ACC112 (cell line): ENCODE measurements around the gene SYPL2.

Experiments used
- H2AFZ ChIP-seq: fragments of 200-600 bp; sonication (generic); one replicate; pipeline ENCODE4 v1.6.0; 2017; ENCODE audit warnings: antibody characterized with exemption, low read length; ENCODE audit not compliant: unreplicated experiment
- H3K27ac ChIP-seq: fragments of 200-600 bp; sonication (generic); 2 replicates; pipeline ENCODE4 v1.5.1; 2014; ENCODE audit warnings: low read depth, mild to moderate bottlenecking, antibody characterized with exemption, low read length, moderate library complexity
- H3K27me3 ChIP-seq: fragments of 200-600 bp; sonication (generic); 2 replicates; pipeline ENCODE4 v1.6.1; 2014; ENCODE audit warnings: mild to moderate bottlenecking, antibody characterized with exemption, low read length, moderate library complexity, mixed read lengths; ENCODE audit not compliant: insufficient read depth
- H3K36me3 ChIP-seq: fragments of 200-600 bp; sonication (generic); 2 replicates; pipeline ENCODE4 v1.6.1; 2016; ENCODE audit warnings: mild to moderate bottlenecking, antibody characterized with exemption, low read length, moderate library complexity, mixed read lengths; ENCODE audit not compliant: insufficient read depth
- H3K4me1 ChIP-seq: fragments of 200-600 bp; sonication (generic); one replicate; pipeline ENCODE4 v1.6.1; 2016; ENCODE audit warnings: low read length, mixed read lengths; ENCODE audit not compliant: insufficient read depth, unreplicated experiment, control insufficient read depth
- H3K4me3 ChIP-seq: fragments of 200-600 bp; sonication (generic); 2 replicates; pipeline ENCODE4 v1.5.1; 2014; ENCODE audit warnings: mild to moderate bottlenecking, low read depth, low read length
- H3K79me2 ChIP-seq: fragments of 200-600 bp; sonication (generic); one replicate; pipeline ENCODE4 v1.6.0; 2016; ENCODE audit warnings: low read length; ENCODE audit not compliant: control insufficient read depth, unreplicated experiment, insufficient read depth

SYPL2 gene

DNA sequence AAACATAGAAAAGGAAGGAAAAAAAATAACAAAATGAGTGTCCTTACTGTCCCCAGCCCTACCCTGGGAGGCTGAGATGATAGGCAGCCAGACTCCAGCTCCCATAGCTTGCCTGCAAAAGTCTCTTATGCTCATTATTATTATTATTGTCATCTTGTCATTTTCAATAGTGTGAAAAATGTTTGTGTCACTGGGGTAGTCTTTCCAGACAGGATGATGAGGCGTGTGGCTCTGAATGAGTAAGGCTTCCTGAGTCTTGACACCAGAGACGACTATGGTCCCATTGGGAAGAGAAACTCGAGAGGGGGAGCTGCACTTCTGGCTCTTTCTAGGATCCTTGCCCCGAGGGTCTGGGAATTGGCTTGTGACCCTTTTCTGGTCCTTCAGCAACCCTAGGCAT is 26.4 kb downstream of the SYPL2 start:
- no peaks in the 10 kb centered on the region for H3K27me3 ChIP-seq
- no peak overlapping the region for H3K27ac ChIP-seq
- H3K4me3 ChIP-seq, result no peak overlapping the region
- H3K79me2 ChIP-seq, result peaks cover 6% of the 10 kb centered on the region
- no peak overlapping the region for H2AFZ ChIP-seq
- peaks cover 17% of the 10 kb centered on the region for H3K4me1 ChIP-seq
- H3K36me3 ChIP-seq, result no peaks in the 10 kb centered on the region

DNA sequence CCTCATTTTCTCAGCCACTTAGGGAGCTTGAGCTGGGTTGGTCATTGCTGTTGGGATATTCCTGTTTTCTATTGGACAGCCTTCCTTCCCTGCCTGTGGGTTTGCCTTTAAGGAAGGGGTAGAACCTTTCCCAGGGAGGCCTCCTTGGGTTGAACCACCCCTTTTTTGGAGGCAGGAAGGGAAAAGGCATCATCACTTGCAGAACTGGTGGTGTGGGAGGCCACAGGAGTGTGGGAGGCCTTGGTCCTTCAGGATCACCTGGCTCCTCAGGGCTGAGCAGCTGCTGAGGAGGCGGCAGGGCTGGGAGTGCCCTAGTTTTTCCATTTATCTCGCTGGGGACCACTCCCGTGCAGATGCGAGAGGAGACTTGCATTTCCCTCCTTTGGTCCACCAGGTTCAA is 26.9 kb downstream of the SYPL2 start:
- peaks cover 6% of the 10 kb centered on the region for H3K79me2 ChIP-seq
- H3K27ac ChIP-seq, result no peak overlapping the region
- no peaks in the 10 kb centered on the region for H3K27me3 ChIP-seq
- peak overlapping the region; percentile 97; the same call in 1 of the 2 replicates for H3K4me3 ChIP-seq
- H3K4me1 ChIP-seq, result peaks cover 17% of the 10 kb centered on the region
- H3K36me3 ChIP-seq, result no peaks in the 10 kb centered on the region
- H2AFZ ChIP-seq, result peak overlapping the region; percentile 78

DNA sequence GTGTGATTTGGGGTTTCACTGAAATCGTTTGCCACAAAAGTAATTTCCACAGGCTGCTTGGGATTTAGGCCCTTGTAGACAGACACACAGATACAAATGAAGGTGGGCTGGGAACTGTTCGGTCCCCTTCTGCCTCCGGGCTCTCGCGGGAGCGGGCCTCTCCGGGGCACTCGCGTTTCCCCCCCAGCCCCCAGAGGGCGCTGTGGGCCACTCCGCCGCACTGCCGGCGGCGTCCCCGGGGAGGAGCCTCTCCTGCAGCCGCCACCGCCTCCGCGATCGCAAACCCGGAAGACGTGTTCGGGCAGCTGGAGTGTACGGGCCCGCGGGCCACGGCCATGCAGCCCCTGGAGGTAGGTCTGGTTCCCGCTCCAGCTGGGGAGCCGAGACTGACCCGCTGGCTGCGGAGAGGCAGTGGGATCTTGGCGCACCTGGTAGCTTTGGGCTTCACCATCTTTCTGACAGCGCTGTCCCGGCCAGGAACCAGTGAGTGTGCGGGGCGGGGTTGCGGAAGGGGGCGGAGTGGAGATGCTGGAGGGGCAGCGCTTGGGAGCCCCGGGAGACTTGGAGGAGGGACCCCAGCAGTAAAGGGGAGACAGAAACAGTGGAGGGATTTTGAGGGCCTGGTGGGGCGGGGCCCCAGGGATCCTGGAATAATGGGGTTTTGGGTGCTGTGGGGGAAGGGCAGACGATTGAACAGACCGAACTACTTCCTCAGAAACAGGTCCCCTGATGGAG is 27.6 kb downstream of the SYPL2 start, which contains the start of gene CYB561D1:
Gene CYB561D1 (plus strand): TSS at position 290 of the 735 bp plus-strand sequence. CDS start 46 bp downstream, at position 336.
- Histone ChIP-seq H3K4me3 (peak within 1 kb of the TSS; percentile 97), H3K36me3 (no peaks in the 10 kb centered on the region), H3K27ac (peak within 1 kb of the TSS; percentile 28; the same call in 1 of the 2 replicates), H2AFZ (peak within 1 kb of the TSS; percentile 88), H3K27me3 (no peaks in the 10 kb centered on the region), H3K4me1 (peaks cover 17% of the 10 kb centered on the region), H3K79me2 (peaks cover 6% of the 10 kb centered on the region)

DNA sequence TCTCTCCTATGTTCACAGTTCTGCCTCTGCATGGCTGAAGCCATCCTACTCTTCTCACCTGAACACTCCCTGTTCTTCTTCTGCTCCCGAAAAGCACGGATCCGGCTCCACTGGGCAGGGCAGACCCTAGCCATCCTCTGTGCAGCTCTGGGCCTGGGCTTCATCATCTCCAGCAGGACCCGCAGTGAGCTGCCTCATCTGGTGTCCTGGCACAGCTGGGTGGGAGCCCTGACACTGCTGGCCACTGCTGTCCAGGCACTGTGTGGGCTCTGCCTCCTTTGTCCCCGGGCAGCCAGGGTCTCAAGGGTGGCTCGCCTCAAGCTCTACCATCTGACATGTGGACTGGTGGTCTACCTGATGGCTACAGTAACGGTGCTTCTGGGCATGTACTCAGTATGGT is 29.4 kb downstream of the SYPL2 start:
- H3K27me3 ChIP-seq, result no peaks in the 10 kb centered on the region
- no peak overlapping the region for H2AFZ ChIP-seq
- H3K27ac ChIP-seq, result no peak overlapping the region
- H3K4me1 ChIP-seq, result peaks cover 17% of the 10 kb centered on the region
- H3K79me2 ChIP-seq, result peaks cover 6% of the 10 kb centered on the region
- no peak overlapping the region for H3K4me3 ChIP-seq
- no peaks in the 10 kb centered on the region for H3K36me3 ChIP-seq

DNA sequence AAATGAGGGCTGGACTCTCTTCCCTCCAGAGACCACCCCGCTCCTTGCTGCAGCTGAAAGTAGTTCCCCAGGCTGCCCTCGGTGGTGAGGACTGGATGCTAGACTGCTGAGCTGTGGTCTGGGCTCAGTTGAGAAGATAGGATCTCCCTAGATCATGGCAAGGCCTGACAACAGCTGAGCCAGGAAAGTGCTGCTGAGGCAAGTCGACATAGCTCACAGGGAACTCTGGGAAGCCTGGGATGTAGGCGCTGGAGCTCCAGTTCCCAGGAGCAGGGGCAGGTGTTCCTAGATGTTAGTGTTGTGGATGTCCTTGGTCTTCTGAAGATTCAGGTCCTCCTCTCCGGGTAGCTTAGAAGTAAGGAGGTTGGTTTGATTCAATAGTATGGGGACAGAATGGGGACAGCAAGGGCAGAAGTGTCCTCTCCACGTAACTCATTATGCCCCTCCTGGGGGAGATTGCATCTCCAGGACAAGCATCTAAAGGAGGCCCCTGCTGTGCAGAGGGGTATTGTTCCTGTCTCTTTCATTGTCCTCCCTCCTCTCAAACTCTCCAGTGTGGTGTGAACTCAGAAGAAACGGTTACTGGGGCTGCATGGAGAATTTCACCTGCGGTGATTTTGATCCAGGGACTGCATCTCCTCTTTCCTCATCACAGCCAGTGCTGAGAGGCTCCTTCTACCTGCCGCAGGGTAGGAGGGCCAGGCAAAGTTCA is 31.3 kb downstream of the SYPL2 start:
- H3K27ac ChIP-seq, result no peak overlapping the region
- no peaks in the 10 kb centered on the region for H3K36me3 ChIP-seq
- H2AFZ ChIP-seq, result no peak overlapping the region
- H3K4me1 ChIP-seq, result peaks cover 17% of the 10 kb centered on the region
- peaks cover 6% of the 10 kb centered on the region for H3K79me2 ChIP-seq
- no peak overlapping the region for H3K4me3 ChIP-seq
- H3K27me3 ChIP-seq, result no peaks in the 10 kb centered on the region

DNA sequence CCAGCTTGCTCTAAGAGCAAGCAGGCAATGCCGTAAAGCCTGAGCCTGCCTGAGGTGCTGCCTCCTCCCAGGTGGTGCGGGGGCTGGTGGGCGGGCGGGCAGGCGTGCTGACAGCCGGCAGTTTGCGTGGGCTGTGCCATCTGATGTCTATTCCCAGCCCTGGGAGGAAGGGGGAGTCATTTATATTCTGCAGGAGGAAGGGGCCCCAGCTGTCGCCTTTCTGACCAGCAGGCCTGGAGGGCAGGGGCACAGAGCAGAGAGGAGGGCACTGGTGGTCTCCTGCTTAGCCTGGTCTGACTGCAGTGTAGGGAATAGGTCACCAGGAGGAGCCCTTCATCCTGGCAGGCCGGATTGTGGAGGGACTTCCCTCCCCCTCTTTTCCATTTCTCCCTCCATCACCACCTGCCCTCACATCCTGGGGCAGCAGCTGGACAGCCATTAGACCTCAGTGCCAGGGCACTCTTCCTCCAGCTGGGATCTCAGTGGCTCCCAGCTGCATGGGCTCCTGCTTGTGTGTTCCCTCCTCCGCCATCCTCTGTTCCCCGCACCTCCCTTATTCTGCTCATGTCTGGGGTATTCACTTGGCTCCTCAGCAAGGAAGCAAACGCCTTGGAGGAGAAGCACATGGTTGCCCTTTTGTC is 31.9 kb downstream of the SYPL2 start:
- no peak overlapping the region for H3K4me3 ChIP-seq
- no peaks in the 10 kb centered on the region for H3K36me3 ChIP-seq
- no peak overlapping the region for H3K27ac ChIP-seq
- peaks cover 6% of the 10 kb centered on the region for H3K79me2 ChIP-seq
- H3K4me1 ChIP-seq, result peaks cover 10% of the 10 kb centered on the region
- H2AFZ ChIP-seq, result no peak overlapping the region
- H3K27me3 ChIP-seq, result no peaks in the 10 kb centered on the region

DNA sequence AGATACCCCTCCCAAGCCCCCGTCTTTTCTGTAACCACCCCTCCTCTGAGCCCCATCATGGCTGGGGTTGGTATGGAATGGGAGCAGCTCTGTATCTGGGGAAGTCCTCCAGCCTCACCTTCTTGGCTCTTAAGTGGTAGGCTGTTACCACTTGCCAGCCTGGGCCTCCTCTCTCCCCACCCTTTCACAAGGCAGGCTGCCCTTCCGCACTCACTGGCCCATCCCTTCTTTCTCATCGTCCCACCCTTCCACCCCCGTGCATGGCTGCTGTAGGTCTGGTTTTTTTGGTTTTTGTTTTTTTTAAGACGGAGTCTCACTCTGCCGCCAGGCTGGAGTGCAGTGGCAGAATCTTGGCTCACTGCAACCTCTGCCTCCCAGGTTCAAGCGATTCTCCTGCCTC is 32.7 kb downstream of the SYPL2 start:
- H3K4me3 ChIP-seq, result no peak overlapping the region

DNA sequence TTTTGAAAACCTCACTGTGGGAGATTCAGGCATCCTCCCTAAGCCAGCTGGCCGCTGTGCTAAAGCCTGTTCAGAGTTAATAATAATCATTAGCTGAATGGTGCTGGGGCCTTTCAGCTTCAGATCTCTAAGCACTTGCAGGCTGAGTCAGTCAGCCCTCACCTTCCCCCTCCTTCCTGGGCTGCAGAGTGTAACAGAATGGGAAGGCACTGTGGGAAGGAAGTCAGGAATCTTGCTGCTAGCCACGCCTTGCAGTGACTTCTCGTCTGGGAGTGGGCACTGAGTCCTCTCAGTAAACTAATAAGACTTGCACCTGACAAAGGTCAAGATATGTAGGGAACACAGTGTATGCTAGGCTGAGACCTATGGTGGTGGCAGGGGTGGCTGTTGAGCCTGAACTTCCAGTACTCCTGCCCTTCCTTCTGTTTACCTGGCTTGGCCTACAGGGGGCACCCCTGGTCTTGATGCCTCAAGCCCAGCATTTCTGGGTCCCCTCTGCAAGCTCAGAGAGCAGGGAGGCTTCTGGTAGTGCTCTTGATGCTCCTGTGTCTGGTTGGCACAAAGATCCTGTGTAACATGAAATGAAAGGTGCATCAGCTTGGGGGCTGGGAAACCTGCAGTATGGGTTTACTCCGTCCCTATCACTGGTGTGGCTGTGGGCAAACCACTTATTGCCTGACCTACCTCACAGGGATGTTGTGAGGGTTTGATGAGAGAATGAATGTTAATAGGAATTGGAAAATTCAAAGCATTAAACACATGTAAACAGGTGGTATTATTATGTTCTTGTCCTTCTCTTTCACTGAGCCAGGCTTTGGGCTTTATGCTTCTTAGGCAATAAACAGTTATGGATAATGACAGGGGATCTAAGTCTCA is 33.6 kb downstream of the SYPL2 start:
- Histone ChIP-seq H3K4me3 (no peak overlapping the region), H3K4me1 (peaks cover 2% of the 10 kb centered on the region), H3K27ac (no peak overlapping the region), H3K27me3 (no peaks in the 10 kb centered on the region), H3K36me3 (no peaks in the 10 kb centered on the region), H3K79me2 (peaks cover 5% of the 10 kb centered on the region), H2AFZ (no peak overlapping the region)

More for the DNA sequence above, 32.7 kb downstream of the SYPL2 start:
- Histone ChIP-seq H3K27ac (no peak overlapping the region), H3K79me2 (peaks cover 6% of the 10 kb centered on the region), H2AFZ (no peak overlapping the region), H3K4me1 (peaks cover 6% of the 10 kb centered on the region), H3K36me3 (no peaks in the 10 kb centered on the region), H3K27me3 (no peaks in the 10 kb centered on the region)

DNA sequence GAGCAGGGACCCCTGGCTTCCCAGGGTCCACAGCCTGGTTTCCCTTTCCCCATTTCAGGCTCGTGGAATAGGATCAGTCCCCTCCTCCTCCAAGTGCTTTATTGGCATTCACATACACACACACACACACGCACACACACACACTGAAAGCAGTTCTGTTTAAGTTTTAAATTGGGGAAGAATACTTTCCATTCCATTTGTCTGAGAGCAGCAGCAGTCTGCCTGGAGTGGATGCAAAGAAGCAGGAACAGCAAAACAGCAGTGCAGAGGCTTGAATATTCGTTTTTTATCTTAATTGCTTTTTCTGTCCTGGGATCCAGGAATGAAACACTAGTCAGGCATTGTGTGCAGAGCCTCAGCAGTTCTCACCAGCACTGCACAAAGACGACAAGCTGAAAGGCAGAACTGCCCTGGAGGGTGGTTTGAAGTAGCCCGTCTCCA is 34.6 kb downstream of the SYPL2 start:
- Histone ChIP-seq H3K4me3 (no peak overlapping the region), H3K4me1 (no peaks in the 10 kb centered on the region), H3K27me3 (no peaks in the 10 kb centered on the region), H2AFZ (no peak overlapping the region), H3K27ac (no peak overlapping the region), H3K79me2 (no peaks in the 10 kb centered on the region), H3K36me3 (no peaks in the 10 kb centered on the region)
